ENCODE results near the gene CMTM1. TPM values are rescaled to one million over a fixed set of nuclear protein-coding genes. Genes with fewer than 3 reads are reported as not detected.
A peak's percentile ranks its signal among the peaks of the same experiment; 100 is the strongest.
"Not testable (repeated sequence)": the region's sequence is repeated elsewhere in the genome, so short reads cannot be mapped to it uniquely, and the experiment has no call there.

The CMTM1 gene
- total and polyA plus RNA-seq, 4 donors: 0.41 to 7.5 (median 2.9) TPM

DNA sequence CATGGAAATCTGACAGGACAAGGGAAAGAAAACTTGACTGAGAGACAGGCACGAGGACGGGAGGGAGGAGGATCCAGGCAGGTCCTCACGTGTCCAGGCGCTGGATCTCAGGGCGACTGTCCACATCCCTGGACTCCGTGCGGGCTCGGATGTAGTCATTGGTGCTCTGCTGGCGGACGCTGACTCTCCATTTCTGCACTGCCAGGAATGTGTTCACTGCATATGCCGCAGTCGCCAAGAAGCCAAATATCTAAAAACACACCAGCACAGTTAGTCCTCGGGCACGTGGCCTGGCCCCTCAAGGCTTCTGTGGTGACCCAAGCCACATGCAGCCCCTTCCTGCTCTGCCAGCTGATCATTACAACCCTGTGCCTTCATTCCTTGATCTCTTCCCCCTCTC lies 55.7 kb downstream of the CMTM1 start:
- peaks cover 0 to 13% (median 2%) of the 10 kb centered on the region in 4 donors for H3K36me3 ChIP-seq (ENCODE audit: control insufficient read depth in 4 of 4, insufficient read depth in 4 of 4, low read length in 4 of 4)
- TF ChIP-seq, protein P1, sequence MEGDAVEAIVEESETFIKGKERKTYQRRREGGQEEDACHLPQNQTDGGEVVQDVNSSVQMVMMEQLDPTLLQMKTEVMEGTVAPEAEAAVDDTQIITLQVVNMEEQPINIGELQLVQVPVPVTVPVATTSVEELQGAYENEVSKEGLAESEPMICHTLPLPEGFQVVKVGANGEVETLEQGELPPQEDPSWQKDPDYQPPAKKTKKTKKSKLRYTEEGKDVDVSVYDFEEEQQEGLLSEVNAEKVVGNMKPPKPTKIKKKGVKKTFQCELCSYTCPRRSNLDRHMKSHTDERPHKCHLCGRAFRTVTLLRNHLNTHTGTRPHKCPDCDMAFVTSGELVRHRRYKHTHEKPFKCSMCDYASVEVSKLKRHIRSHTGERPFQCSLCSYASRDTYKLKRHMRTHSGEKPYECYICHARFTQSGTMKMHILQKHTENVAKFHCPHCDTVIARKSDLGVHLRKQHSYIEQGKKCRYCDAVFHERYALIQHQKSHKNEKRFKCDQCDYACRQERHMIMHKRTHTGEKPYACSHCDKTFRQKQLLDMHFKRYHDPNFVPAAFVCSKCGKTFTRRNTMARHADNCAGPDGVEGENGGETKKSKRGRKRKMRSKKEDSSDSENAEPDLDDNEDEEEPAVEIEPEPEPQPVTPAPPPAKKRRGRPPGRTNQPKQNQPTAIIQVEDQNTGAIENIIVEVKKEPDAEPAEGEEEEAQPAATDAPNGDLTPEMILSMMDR (IDR thresholded peaks at IDR 0.05; ENCODE audit: control extremely low read depth, extremely low read depth): no peak
- DNase-seq: no peak
- no peak overlapping the region for H3K9ac ChIP-seq (ENCODE audit: insufficient read depth in 1 of 2, low read length in 2 of 2)
- no peaks in the 10 kb centered on the region for H3K27me3 ChIP-seq (ENCODE audit: control insufficient read depth in 3 of 3, insufficient read depth in 3 of 3, low read length in 2 of 3)
- H3K9me3 ChIP-seq (ENCODE audit: control insufficient read depth in 4 of 4, insufficient read depth in 3 of 4, low read length in 3 of 4): no peaks in the 10 kb centered on the region
- no peak for ATAC-seq (ENCODE audit: insufficient read depth, low FRiP score)
- peaks cover 0 to 2% (median 0%) of the 10 kb centered on the region in 5 donors for H3K4me1 ChIP-seq (ENCODE audit: control insufficient read depth in 5 of 5, insufficient read depth in 5 of 5, low read length in 5 of 5)
- H3K4me3 ChIP-seq: no peak overlapping the region
- 96 to 99% methylated on average over 14 of the region's 14 CpGs for WGBS, 2 donors
- no peak overlapping the region for H3K27ac ChIP-seq (ENCODE audit: low read depth in 1 of 2, low read length in 1 of 2)

DNA sequence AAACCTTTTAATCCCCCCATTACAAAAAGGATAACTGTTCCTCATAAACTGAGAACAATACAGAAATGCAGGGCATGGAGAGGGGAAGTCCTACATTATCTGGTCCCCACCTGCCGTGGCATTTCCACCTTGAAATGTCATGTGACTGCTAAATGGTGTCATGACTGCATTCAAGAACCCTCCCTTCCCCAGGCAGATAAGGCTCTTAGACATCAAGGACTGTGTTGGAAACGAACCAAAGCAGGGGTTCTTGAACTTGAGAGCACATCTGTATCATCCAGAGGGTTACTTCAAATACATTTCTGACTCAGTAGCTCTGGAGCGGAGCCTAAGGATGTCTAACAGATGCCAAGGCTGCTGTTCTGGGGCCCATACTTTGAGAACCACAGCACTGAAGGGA lies 56.6 kb downstream of the CMTM1 start:
- WGBS, 2 donors: 64 to 81% methylated on average over 3 of the region's 3 CpGs
- Histone ChIP-seq H3K36me3 (ENCODE audit: control insufficient read depth in 4 of 4, insufficient read depth in 4 of 4, low read length in 4 of 4) (peaks cover 0 to 13% (median 2%) of the 10 kb centered on the region in 4 donors), H3K4me1 (ENCODE audit: control insufficient read depth in 5 of 5, insufficient read depth in 5 of 5, low read length in 5 of 5) (peaks cover 0 to 2% (median 0%) of the 10 kb centered on the region in 5 donors), H3K9me3 (ENCODE audit: control insufficient read depth in 4 of 4, insufficient read depth in 3 of 4, low read length in 3 of 4) (no peaks in the 10 kb centered on the region), H3K27me3 (ENCODE audit: control insufficient read depth in 3 of 3, insufficient read depth in 3 of 3, low read length in 2 of 3) (no peaks in the 10 kb centered on the region), H3K9ac (ENCODE audit: insufficient read depth in 1 of 2, low read length in 2 of 2) (no peak overlapping the region), H3K27ac (ENCODE audit: low read depth in 1 of 2, low read length in 1 of 2) (no peak overlapping the region), H3K4me3 (no peak overlapping the region)
- DNase-seq (no peak), ATAC-seq (ENCODE audit: insufficient read depth, low FRiP score) (no peak)
- TF ChIP-seq, protein P1 (IDR thresholded peaks at IDR 0.05; ENCODE audit: control extremely low read depth, extremely low read depth): no peak

DNA sequence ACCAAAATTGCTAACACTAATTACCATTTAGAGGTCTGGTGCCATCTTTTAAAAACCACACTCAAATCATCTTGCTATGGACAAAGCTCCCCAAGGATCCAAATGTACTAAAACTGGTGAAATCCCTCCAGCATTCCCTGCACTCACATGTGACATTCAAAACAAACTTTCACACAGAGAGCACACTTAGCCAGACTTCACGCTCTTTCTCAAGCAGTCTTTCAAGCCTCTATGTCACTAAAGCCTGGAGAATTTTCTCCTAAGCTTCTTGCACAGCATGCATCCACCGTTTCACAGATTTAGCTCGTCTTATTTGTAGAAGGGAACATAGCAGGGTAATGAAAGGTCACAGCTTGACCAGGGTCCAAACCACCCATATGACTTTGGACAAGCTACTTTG lies 57.5 kb downstream of the CMTM1 start:
- Histone ChIP-seq H3K36me3 (ENCODE audit: control insufficient read depth in 4 of 4, insufficient read depth in 4 of 4, low read length in 4 of 4) (peaks cover 0 to 13% (median 2%) of the 10 kb centered on the region in 4 donors), H3K9me3 (ENCODE audit: control insufficient read depth in 4 of 4, insufficient read depth in 3 of 4, low read length in 3 of 4) (no peaks in the 10 kb centered on the region), H3K9ac (ENCODE audit: insufficient read depth in 1 of 2, low read length in 2 of 2) (no peak overlapping the region), H3K4me3 (no peak overlapping the region), H3K4me1 (ENCODE audit: control insufficient read depth in 5 of 5, insufficient read depth in 5 of 5, low read length in 5 of 5) (peaks cover 0 to 2% (median 0%) of the 10 kb centered on the region in 5 donors), H3K27me3 (ENCODE audit: control insufficient read depth in 3 of 3, insufficient read depth in 3 of 3, low read length in 2 of 3) (no peaks in the 10 kb centered on the region), H3K27ac (ENCODE audit: low read depth in 1 of 2, low read length in 1 of 2) (no peak overlapping the region)
- TF ChIP-seq, protein P1 (IDR thresholded peaks at IDR 0.05; ENCODE audit: control extremely low read depth, extremely low read depth): no peak
- WGBS, 2 donors: 88 to 91% methylated on average over 3 of the region's 3 CpGs
- ATAC-seq (ENCODE audit: insufficient read depth, low FRiP score) (no peak), DNase-seq (no peak)

DNA sequence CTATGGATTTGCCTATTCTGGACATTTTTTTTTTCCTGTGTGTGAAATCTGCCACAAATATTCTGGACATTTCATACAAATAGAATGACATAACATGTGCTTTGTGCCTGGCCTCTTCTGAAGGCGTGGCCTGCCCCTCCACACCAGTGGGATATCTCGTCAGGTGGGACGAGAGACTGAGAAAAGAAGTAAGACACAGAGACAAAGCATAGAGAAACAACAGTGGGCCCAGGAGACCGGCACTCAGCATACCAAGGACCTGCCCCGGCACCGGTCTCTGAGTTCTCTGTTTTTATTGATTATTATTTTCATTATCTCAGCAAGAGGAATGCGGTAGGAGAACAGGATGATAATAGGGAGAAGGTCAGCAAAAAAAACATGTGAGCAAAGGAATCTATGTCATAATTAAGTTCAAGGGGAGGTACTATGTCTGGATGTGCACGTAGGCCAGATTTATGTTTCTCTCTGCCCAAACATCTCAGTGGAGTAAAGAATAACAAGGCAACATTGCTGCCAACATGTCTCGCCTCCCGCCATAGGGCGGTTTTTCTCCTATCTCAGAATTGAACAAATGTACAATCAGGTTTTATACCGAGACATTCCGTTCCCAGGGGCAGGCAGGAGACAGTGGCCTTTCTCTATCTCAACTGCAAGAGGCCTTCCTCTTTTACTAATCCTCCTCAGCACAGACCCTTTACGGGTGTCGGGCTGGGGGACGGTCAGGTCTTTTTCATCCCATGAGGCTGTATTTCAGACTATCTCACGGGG lies 61.6 kb downstream of the CMTM1 start:
- 95% methylated on average over 17 of the region's 17 CpGs for WGBS, 2 donors
- not testable (repeated sequence) for ATAC-seq (ENCODE audit: insufficient read depth, low FRiP score); H3K4me1 ChIP-seq (ENCODE audit: control insufficient read depth in 5 of 5, insufficient read depth in 5 of 5, low read length in 5 of 5); H3K27ac ChIP-seq (ENCODE audit: low read depth in 1 of 2, low read length in 1 of 2); H3K4me3 ChIP-seq; H3K36me3 ChIP-seq (ENCODE audit: control insufficient read depth in 4 of 4, insufficient read depth in 4 of 4, low read length in 4 of 4); H3K9me3 ChIP-seq (ENCODE audit: control insufficient read depth in 4 of 4, insufficient read depth in 3 of 4, low read length in 3 of 4); H3K27me3 ChIP-seq (ENCODE audit: control insufficient read depth in 3 of 3, insufficient read depth in 3 of 3, low read length in 2 of 3); DNase-seq
- peak overlapping the region in 1 of 2 donors; percentile 23 for H3K9ac ChIP-seq (ENCODE audit: insufficient read depth in 1 of 2, low read length in 2 of 2)

Small RNA genes lying within 50 kb of the gene (small RNA-seq; reads per million reads assigned to genes)
- not detected for gene CKLF-CMTM1 (ENCODE audit: low replicate concordance)

Other genes with a start within 250 kb of the CMTM1 start
- 100 to 1,000 TPM in 1 of 2 donors, 10 to 100 TPM in 1; 80.2 to 196 TPM for gene CDH5, start 199.7 kb upstream of the CMTM1 start, total RNA-seq
- gene CDH5, start 199.7 kb upstream of the CMTM1 start, polyA plus RNA-seq: 10 to 100 TPM; 29.9 to 82.1 TPM
- gene BEAN1, start 139.1 kb upstream of the CMTM1 start, total RNA-seq: 1 to 10 TPM in 1 of 2 donors, under 1 TPM in 1; 0.31 to 3.2 TPM
- gene BEAN1, start 139.1 kb upstream of the CMTM1 start, polyA plus RNA-seq: under 1 TPM; 0.16 to 0.20 TPM
- 10 to 100 TPM; 33.2 to 37.7 TPM for gene TK2, start 16.3 kb upstream of the CMTM1 start, total RNA-seq
- gene TK2, start 16.3 kb upstream of the CMTM1 start, polyA plus RNA-seq: 10 to 100 TPM; 13.1 to 16.8 TPM
- 10 to 100 TPM; 43.8 to 48.5 TPM for gene CKLF, start 13.9 kb upstream of the CMTM1 start, total RNA-seq
- gene CKLF, start 13.9 kb upstream of the CMTM1 start, polyA plus RNA-seq: 100 to 1,000 TPM in 1 of 2 donors, 10 to 100 TPM in 1; 43.1 to 133 TPM
- gene CMTM2, start 13.0 kb downstream of the CMTM1 start, total RNA-seq: 1 to 10 TPM; 2.2 to 3.7 TPM
- 10 to 100 TPM in 1 of 2 donors, 1 to 10 TPM in 1; 2.0 to 14.1 TPM for gene CMTM2, start 13.0 kb downstream of the CMTM1 start, polyA plus RNA-seq
- gene CMTM3, start 38.3 kb downstream of the CMTM1 start, total RNA-seq: 10 to 100 TPM; 28.1 to 34.6 TPM
- 10 to 100 TPM; 19.8 to 46.4 TPM for gene CMTM3, start 38.3 kb downstream of the CMTM1 start, polyA plus RNA-seq
- gene CMTM4, start 130.3 kb downstream of the CMTM1 start, total RNA-seq: 10 to 100 TPM; 38.0 to 78.0 TPM
- 10 to 100 TPM; 24.3 to 26.1 TPM for gene CMTM4, start 130.3 kb downstream of the CMTM1 start, polyA plus RNA-seq
- 100 to 1,000 TPM; 140 to 147 TPM for gene DYNC1LI2, start 185.2 kb downstream of the CMTM1 start, total RNA-seq
- 10 to 100 TPM; 40.7 to 48.8 TPM for gene DYNC1LI2, start 185.2 kb downstream of the CMTM1 start, polyA plus RNA-seq
- not detected for gene TERB1, start 235.1 kb downstream of the CMTM1 start, total RNA-seq
- gene TERB1, start 235.1 kb downstream of the CMTM1 start, polyA plus RNA-seq: not detected

Measured in lung (tissue), 13 donors.